NB4 (cell line): ENCODE data around the gene TM9SF1.

ENCODE experiments used
- CTCF ChIP-seq: IDR thresholded peaks from one replicate; pipeline ENCODE4 v1.5.1; 2012; ENCODE audit warnings: low read depth, low read length
- MAX ChIP-seq: IDR thresholded peaks from 2 replicates; pipeline ENCODE4 v1.6.1; 2011; ENCODE audit warnings: low read depth, low read length

GRCh38 chr14:24226473-24226872, 31.2 kb upstream of the TM9SF1 start:
- TF ChIP-seq MAX (no peak), CTCF (no peak)
